HCT116 (cell line): ENCODE data around the gene HOXD9. TPM values are rescaled to one million over a fixed set of nuclear protein-coding genes. Genes with fewer than 3 reads are reported as not detected.

Source experiments
- ATAC-seq: fragments of 200-7000 bp; cut with Tn5 transposase; 2 replicates; pipeline ENCODE4 v1.9.1; 2020; ENCODE audit warnings: mild to moderate bottlenecking, moderate library complexity
- BruUV-seq: library from RNA; stranded (reverse); fragments of 400-500 nt; replicated peaks from 2 replicates; lab custom pipeline; 2021; lab: Mats Ljungman, UMichigan
- CTCF ChIA-PET: fragments of 300-600 bp; sonication (Branson Sonifier 250); formaldehyde crosslinking; loops from one replicate; lab custom pipeline; 2021; ENCODE audit warnings: antibody characterized with exemption; lab: Charles Lee
- POLR2A ChIA-PET: fragments of 300-600, 350-600 bp; sonication (Branson Sonifier 250); formaldehyde crosslinking; loops from one replicate; lab custom pipeline; 2021; ENCODE audit warnings: antibody characterized with exemption; lab: Charles Lee
- RAD21 ChIA-PET, 2 experiments: fragments of 300-600 bp; sonication (Branson Sonifier 250); formaldehyde crosslinking; loops; one replicate each; lab custom pipeline; 2023; ENCODE audit warnings: low total read pairs in 2 of 2; ENCODE audit not compliant: uncharacterized antibody in 2 of 2, unreplicated experiment in 2 of 2, low non-redundant PET in 1 of 2; lab: Charles Lee
- DNase-seq: peaks from one replicate; pipeline ENCODE4 v3.0.0-alpha.2; 2010; ENCODE audit warnings: low read depth, low spot score
- H2AFZ ChIP-seq: fragments of 200-600 bp; shearing (Covaris generic), sonication (generic); 2 replicates; pipeline ENCODE4 v1.6.1; 2017; ENCODE audit warnings: low read depth, mixed run types, mixed read lengths, antibody characterized with exemption, low read length; ENCODE audit not compliant: poor library complexity, severe bottlenecking
- H3K27ac ChIP-seq: 2 replicates; pipeline ENCODE4 v1.5.1; 2012; ENCODE audit warnings: low read depth, low read length
- H3K27me3 ChIP-seq: fragments of 200-600 bp; sonication (generic); 2 replicates; pipeline ENCODE4 v1.6.1; 2016; ENCODE audit warnings: mixed run types, low read length, mixed read lengths; ENCODE audit not compliant: insufficient read depth
- H3K36me3 ChIP-seq, 2 experiments: fragments of 200-500 bp in 1 of 2; fragments of 200-600 bp in 1 of 2; sonication (Bioruptor generic) in 1 of 2; sonication (generic) in 1 of 2; 2 replicates each; pipeline versions ENCODE4 v1.5.1 to v1.6.1; 2014 to 2016; ENCODE audit warnings: low read length in 2 of 2, inconsistent platforms in 1 of 2, mixed read lengths in 1 of 2, mixed run types in 1 of 2; ENCODE audit not compliant: insufficient read depth in 2 of 2, control insufficient read depth in 1 of 2
- H3K4me1 ChIP-seq, 2 experiments: fragments of 200-600 bp in 1 of 2; sonication (generic) in 1 of 2; 2 replicates each; pipeline versions ENCODE4 v1.5.1 to v1.6.1; 2012 to 2017; ENCODE audit warnings: low read length in 2 of 2, inconsistent platforms in 1 of 2, mild to moderate bottlenecking in 1 of 2, mixed read lengths in 1 of 2, mixed run types in 1 of 2, moderate library complexity in 1 of 2; ENCODE audit not compliant: insufficient read depth in 2 of 2, control insufficient read depth in 1 of 2
- H3K4me2 ChIP-seq: fragments of 200-600 bp; sonication (generic); 2 replicates; pipeline ENCODE4 v1.6.1; 2017; ENCODE audit warnings: mixed run types, low read length, mixed read lengths
- H3K4me3 ChIP-seq, 2 experiments: fragments of 200-600 bp in 1 of 2; sonication (generic) in 1 of 2; replicated peaks in 1 of 2; 2 replicates each; pipeline ENCODE4 v1.5.1; 2011 to 2016; ENCODE audit warnings: low read length in 2 of 2, control low read depth in 1 of 2, low read depth in 1 of 2, mild to moderate bottlenecking in 1 of 2, mixed read lengths in 1 of 2, mixed run types in 1 of 2
- H3K79me2 ChIP-seq: fragments of 200-600 bp; sonication (generic); 2 replicates; pipeline ENCODE4 v1.6.1; 2017; ENCODE audit warnings: mild to moderate bottlenecking, mixed run types, low read length, moderate library complexity, mixed read lengths; ENCODE audit not compliant: insufficient read depth
- H3K9ac ChIP-seq: fragments of 200-600 bp; sonication (generic); 2 replicates; pipeline ENCODE4 v1.6.1; 2016; ENCODE audit warnings: low read length, mixed read lengths
- H3K9me2 ChIP-seq: fragments of 200-600 bp; sonication (generic), shearing (Covaris generic); 2 replicates; pipeline ENCODE4 v1.6.1; 2017; ENCODE audit warnings: mixed run types, mild to moderate bottlenecking, moderate library complexity; ENCODE audit not compliant: insufficient read depth
- H3K9me3 ChIP-seq, 2 experiments: fragments of 200-500 bp in 1 of 2; fragments of 200-600 bp in 1 of 2; sonication (Bioruptor generic) in 1 of 2; sonication (generic) in 1 of 2; 2 replicates each; pipeline ENCODE4 v1.6.1; 2014 to 2017; ENCODE audit warnings: low read length in 2 of 2, mixed read lengths in 2 of 2, inconsistent platforms in 1 of 2, low read depth in 1 of 2, mild to moderate bottlenecking in 1 of 2, mixed run types in 1 of 2, moderate library complexity in 1 of 2; ENCODE audit not compliant: control insufficient read depth in 1 of 2, insufficient read depth in 1 of 2
- H4K20me1 ChIP-seq: fragments of 200-600 bp; sonication (generic), shearing (Covaris generic); 2 replicates; pipeline ENCODE4 v1.6.1; 2017; ENCODE audit warnings: mixed run types, mild to moderate bottlenecking, moderate library complexity; ENCODE audit not compliant: insufficient read depth
- ATF3 ChIP-seq: IDR thresholded peaks from 2 replicates; pipeline ENCODE4 v1.6.1; 2012
- CBX3 ChIP-seq: IDR thresholded peaks from 2 replicates; pipeline ENCODE4 v1.6.1; 2012; ENCODE audit warnings: low read depth
- CEBPB ChIP-seq: IDR thresholded peaks from 2 replicates; pipeline ENCODE4 v1.6.1; 2012; ENCODE audit warnings: low read depth
- CTCF ChIP-seq, 3 experiments: fragments of 200-600 bp in 1 of 3; sonication (generic) in 1 of 3; IDR thresholded peaks in 2 of 3; conservative IDR thresholded peaks in 1 of 3; 2 replicates each; pipeline ENCODE4 v1.5.1; 2012 to 2017; ENCODE audit warnings: low read depth in 2 of 3, low read length in 2 of 3, antibody characterized with exemption in 1 of 3, borderline replicate concordance in 1 of 3, control low read depth in 1 of 3, mild to moderate bottlenecking in 1 of 3, mixed read lengths in 1 of 3, mixed run types in 1 of 3, moderate library complexity in 1 of 3; ENCODE audit not compliant: insufficient read depth in 1 of 3
- EGR1 ChIP-seq: IDR thresholded peaks from 2 replicates; pipeline ENCODE4 v1.6.1; 2012; ENCODE audit warnings: low read depth
- ELF1 ChIP-seq: IDR thresholded peaks from 2 replicates; pipeline ENCODE4 v1.6.1; 2012; ENCODE audit warnings: low read depth, borderline replicate concordance
- EZH2 ChIP-seq: fragments of 200-600 bp; sonication (generic); IDR thresholded peaks from 2 replicates; pipeline ENCODE4 v1.6.1; 2017; ENCODE audit warnings: antibody characterized with exemption, mixed run types
- JUND ChIP-seq: IDR thresholded peaks from 2 replicates; pipeline ENCODE4 v1.6.1; 2012
- MAX ChIP-seq: IDR thresholded peaks from 2 replicates; pipeline ENCODE4 v1.6.1; 2012
- POLR2A ChIP-seq: IDR thresholded peaks from 2 replicates; pipeline ENCODE4 v1.7.0; 2011; ENCODE audit warnings: borderline replicate concordance; ENCODE audit not compliant: insufficient read depth, insufficient read length; ENCODE audit errors: extremely low read depth
- POLR2AphosphoS5 ChIP-seq: IDR thresholded peaks from 2 replicates; pipeline ENCODE4 v1.6.1; 2011; ENCODE audit warnings: mild to moderate bottlenecking, low read depth, low read length, moderate library complexity
- RAD21 ChIP-seq: IDR thresholded peaks from 2 replicates; pipeline ENCODE4 v1.6.1; 2012; ENCODE audit warnings: low read depth, mild to moderate bottlenecking
- REST ChIP-seq: IDR thresholded peaks from 2 replicates; pipeline ENCODE4 v1.6.1; 2012; ENCODE audit warnings: low read depth
- SRF ChIP-seq: IDR thresholded peaks from 2 replicates; pipeline ENCODE4 v1.6.1; 2012; ENCODE audit warnings: low read depth
- ZBTB33 ChIP-seq: IDR thresholded peaks from 2 replicates; pipeline ENCODE4 v1.6.1; 2011; ENCODE audit warnings: mild to moderate bottlenecking, low read length, moderate library complexity; ENCODE audit not compliant: insufficient replicate concordance; ENCODE audit errors: extremely low read depth
- ZFX ChIP-seq: fragments of 450-650 bp; IDR thresholded peaks from 2 replicates; pipeline ENCODE4 v1.6.1; 2017
- intact Hi-C: fragments of 100-400 bp; cut with micrococcal nuclease; formaldehyde crosslinking; loops from 2 replicates; pipeline ENCODE4 v1.10.0; 2022
- total RNA-seq: library from RNA; stranded (reverse); gene quantifications from one replicate; pipeline ENCODE4 v1.2.1, GENCODE V29; 2021; ENCODE audit not compliant: unreplicated experiment

The HOXD9 gene
- total RNA-seq, 1 experiment from 2014 or later, result not detected

- H3K27me3 ChIP-seq, result no peaks in the 10 kb centered on the region
- peak overlapping the region in 1 of 2 experiments; percentile 56; a peak in 1 of 4 replicates for H3K4me3 ChIP-seq
- TF ChIP-seq ATF3, result no peak
- no peak for TF ChIP-seq SRF
- TF ChIP-seq MAX, result no peak
- TF ChIP-seq REST, result no peak
- TF ChIP-seq CTCF (IDR thresholded peaks at IDR 0.05 in 2 of 3, conservative IDR thresholded peaks at IDR 0.05 in 1 of 3; ENCODE audit: borderline replicate concordance in 1 of 3, insufficient read depth in 1 of 3, low read depth in 2 of 3, low read length in 2 of 3), result no peak
- no peak for TF ChIP-seq EGR1
- no peak for TF ChIP-seq CBX3
- TF ChIP-seq EZH2, result no peak
- no peak for TF ChIP-seq CEBPB
- no peak for TF ChIP-seq RAD21
- TF ChIP-seq ZFX, result no peak
- no peak for TF ChIP-seq JUND
- TF ChIP-seq ZBTB33, result no peak
- TF ChIP-seq POLR2AphosphoS5, result no peak
- no peak for TF ChIP-seq ELF1
- no peak for TF ChIP-seq POLR2A
- no TSS peak for BruUV-seq
- intact Hi-C loops, result no loop called here
- no peak overlapping the region for H3K27ac ChIP-seq
- ChIA-PET CTCF (interaction anchor here (1.4 kb wide), 1 partner anchor 8 kb away, joined by 3 read pairs; no protein-coding TSS in a partner anchor), POLR2A (no interaction called here), RAD21 (no interaction called here)
- H3K4me1 ChIP-seq, result peaks cover 0 to 11% of the 10 kb centered on the region in 2 experiments; a peak in 1 of 4 replicates
- no peak overlapping the region for H3K9ac ChIP-seq
- DNase-seq, result no peak
- no peaks in the 10 kb centered on the region for H3K9me2 ChIP-seq
- no peaks in the 10 kb centered on the region for H3K9me3 ChIP-seq
- peak overlapping the region; percentile 78 for H2AFZ ChIP-seq
- no peaks in the 10 kb centered on the region for H3K36me3 ChIP-seq
- peak overlapping the region; percentile 89 for H3K4me2 ChIP-seq
- H3K79me2 ChIP-seq, result no peaks in the 10 kb centered on the region
- ATAC-seq, result no peak; the same call in 1 of the 2 replicates
- H4K20me1 ChIP-seq, result no peaks in the 10 kb centered on the region
Observed at GRCh38 chr2:176105730-176106580, 16.6 kb upstream of the HOXD9 start.
